CD4-positive, alpha-beta T cell (primary cell): ENCODE results near the gene VAV2. TPM values are rescaled to one million over a fixed set of nuclear protein-coding genes. Genes with fewer than 3 reads are reported as not detected.

Experiments used
- ATAC-seq: fragments of 200-7000 bp; cut with Tn5 transposase; one replicate; pipeline ENCODE4 v1.10.0; 2022; ENCODE audit warnings: mild to moderate bottlenecking; ENCODE audit not compliant: poor library complexity
- CTCF ChIA-PET: fragments of 350-600 bp; sonication (Branson Sonifier 250); formaldehyde crosslinking; loops from one replicate; lab custom pipeline; 2021; ENCODE audit warnings: antibody characterized with exemption, inconsistent platforms; lab: Charles Lee
- POLR2A ChIA-PET: fragments of 350-600 bp; sonication (Branson Sonifier 250); formaldehyde crosslinking; loops from one replicate; lab custom pipeline; 2021; ENCODE audit warnings: antibody characterized with exemption, inconsistent platforms; lab: Charles Lee
- DNase-seq, 14 experiments: peaks; one replicate each; pipeline ENCODE4 v3.0.0-alpha.2; 2013 to 2020; ENCODE audit warnings: mixed read lengths in 2 of 14
- H3K27ac ChIP-seq, 2 donors: one replicate each; pipeline versions ENCODE4 v1.5.1 to v1.7.0; 2013; ENCODE audit warnings: low read length in 2 of 2, low read depth in 1 of 2, mild to moderate bottlenecking in 1 of 2
- H3K27me3 ChIP-seq, 2 experiments: 1 replicate in 1 of 2; 2 replicates in 1 of 2; pipeline versions ENCODE4 v1.6.1 to v1.7.0; 2013; ENCODE audit warnings: low read length in 2 of 2, control low read depth in 1 of 2, mild to moderate bottlenecking in 1 of 2, moderate library complexity in 1 of 2; ENCODE audit not compliant: insufficient read depth in 2 of 2, control insufficient read depth in 1 of 2
- H3K36me3 ChIP-seq: one replicate; pipeline ENCODE4 v1.6.1; 2013; ENCODE audit warnings: low read length, control low read depth; ENCODE audit not compliant: insufficient read depth
- H3K4me1 ChIP-seq: one replicate; pipeline ENCODE4 v1.6.1; 2013; ENCODE audit warnings: low read length, control low read depth; ENCODE audit not compliant: insufficient read depth
- H3K4me3 ChIP-seq: one replicate; pipeline ENCODE4 v1.5.1; 2013; ENCODE audit warnings: mild to moderate bottlenecking, low read length, moderate library complexity
- H3K9me3 ChIP-seq, 2 experiments: 1 replicate in 1 of 2; 2 replicates in 1 of 2; pipeline versions ENCODE4 v1.6.1 to v1.7.0; 2013; ENCODE audit warnings: low read length in 2 of 2, mild to moderate bottlenecking in 2 of 2, control low read depth in 1 of 2, moderate library complexity in 1 of 2; ENCODE audit not compliant: control insufficient read depth in 1 of 2, insufficient read depth in 1 of 2
- H3K27ac Mint-ChIP-seq: one replicate; pipeline ENCODE4 v1.8.0; 2020; ENCODE audit warnings: mixed read lengths
- H3K27me3 Mint-ChIP-seq: one replicate; pipeline ENCODE4 v1.8.0; 2021; ENCODE audit warnings: mixed read lengths
- H3K36me3 Mint-ChIP-seq: one replicate; pipeline ENCODE4 v1.8.0; 2021; ENCODE audit warnings: low read depth, mixed read lengths
- H3K4me1 Mint-ChIP-seq: one replicate; pipeline ENCODE4 v1.8.0; 2021; ENCODE audit warnings: low read depth, mixed read lengths
- H3K4me3 Mint-ChIP-seq: one replicate; pipeline ENCODE4 v1.8.0; 2020; ENCODE audit warnings: mild to moderate bottlenecking, mixed read lengths
- H3K9me3 Mint-ChIP-seq: one replicate; pipeline ENCODE4 v1.8.0; 2020; ENCODE audit warnings: mixed read lengths
- CTCF ChIP-seq: fragments of 200-600 bp; IDR thresholded peaks from one replicate; pipeline ENCODE4 v1.8.0; 2022; ENCODE audit warnings: antibody characterized with exemption, mild to moderate bottlenecking
- intact Hi-C, 2 experiments: fragments of 100-400 bp; cut with DNase I in 1 of 2; cut with micrococcal nuclease in 1 of 2; formaldehyde crosslinking; loops; one replicate each; pipeline versions ENCODE4 v1.15.1 to v1.9.0; 2023 to 2025; cut with DNase I, micrococcal nuclease
- total RNA-seq, 174 experiments: library from RNA in 2 of 174; stranded (reverse) in 2 of 174; gene quantifications; one replicate each; pipeline ENCODE4 v1.2.3 and lab custom pipeline; 2021 to 2026

The VAV2 gene
- total RNA-seq, 2 experiments from 2014 or later = 1.6 to 1.7 TPM

GRCh38 chr9:133932181-133932580 is 59.9 kb downstream of the VAV2 start:
- DNase-seq (no peak), ATAC-seq (no peak)
- no peaks in the 10 kb centered on the region for H3K4me1 ChIP-seq
- Mint-ChIP-seq H3K27ac (no peak overlapping the region), H3K9me3 (no peaks in the 10 kb centered on the region), H3K4me3 (no peak overlapping the region), H3K36me3 (no peaks in the 10 kb centered on the region), H3K27me3 (no peaks in the 10 kb centered on the region), H3K4me1 (no peaks in the 10 kb centered on the region)
- H3K36me3 ChIP-seq = no peaks in the 10 kb centered on the region
- H3K27ac ChIP-seq = no peak overlapping the region
- H3K9me3 ChIP-seq = peaks cover 0 to 8% of the 10 kb centered on the region in 2 experiments
- H3K4me3 ChIP-seq = no peak overlapping the region
- POLR2A ChIA-PET = no interaction called here
- CTCF ChIA-PET = no interaction called here
- no peak for TF ChIP-seq CTCF
- H3K27me3 ChIP-seq = no peaks in the 10 kb centered on the region
- intact Hi-C loops = no loop called here

GRCh38 chr9:133930682-133931485 is 61.2 kb downstream of the VAV2 start:
- peaks cover 0 to 8% of the 10 kb centered on the region in 2 experiments for H3K9me3 ChIP-seq
- H3K4me3 ChIP-seq = no peak overlapping the region
- CTCF ChIA-PET = no interaction called here
- no peak overlapping the region for H3K27ac ChIP-seq
- no peaks in the 10 kb centered on the region for H3K27me3 ChIP-seq
- intact Hi-C loops = no loop called here
- DNase-seq (no peak), ATAC-seq (no peak)
- no peak overlapping the region for H3K27ac Mint-ChIP-seq
- H3K36me3 Mint-ChIP-seq = no peaks in the 10 kb centered on the region
- H3K9me3 Mint-ChIP-seq = no peaks in the 10 kb centered on the region
- H3K4me1 ChIP-seq = no peaks in the 10 kb centered on the region
- H3K4me1 Mint-ChIP-seq = no peaks in the 10 kb centered on the region
- TF ChIP-seq CTCF = no peak
- H3K27me3 Mint-ChIP-seq = no peaks in the 10 kb centered on the region
- no peaks in the 10 kb centered on the region for H3K36me3 ChIP-seq
- POLR2A ChIA-PET = no interaction called here
- no peak overlapping the region for H3K4me3 Mint-ChIP-seq

GRCh38 chr9:133930046-133930681 is 62.0 kb downstream of the VAV2 start:
- Histone ChIP-seq H3K4me1 (no peaks in the 10 kb centered on the region), H3K36me3 (no peaks in the 10 kb centered on the region), H3K27ac (no peak overlapping the region), H3K9me3 (peaks cover 0 to 8% of the 10 kb centered on the region in 2 experiments), H3K4me3 (no peak overlapping the region), H3K27me3 (no peaks in the 10 kb centered on the region)
- ATAC-seq = no peak
- no peaks in the 10 kb centered on the region for H3K27me3 Mint-ChIP-seq
- no peak for TF ChIP-seq CTCF
- CTCF ChIA-PET = no interaction called here
- H3K36me3 Mint-ChIP-seq = no peaks in the 10 kb centered on the region
- no peaks in the 10 kb centered on the region for H3K4me1 Mint-ChIP-seq
- POLR2A ChIA-PET = no interaction called here
- H3K4me3 Mint-ChIP-seq = no peak overlapping the region
- no peak for DNase-seq
- no peak overlapping the region for H3K27ac Mint-ChIP-seq
- no peaks in the 10 kb centered on the region for H3K9me3 Mint-ChIP-seq
- intact Hi-C loops = no loop called here
